ENCODE data around the gene HCFC1R1.
A peak's percentile ranks its signal among the peaks of the same experiment; 100 is the strongest.

The HCFC1R1 gene

DNA sequence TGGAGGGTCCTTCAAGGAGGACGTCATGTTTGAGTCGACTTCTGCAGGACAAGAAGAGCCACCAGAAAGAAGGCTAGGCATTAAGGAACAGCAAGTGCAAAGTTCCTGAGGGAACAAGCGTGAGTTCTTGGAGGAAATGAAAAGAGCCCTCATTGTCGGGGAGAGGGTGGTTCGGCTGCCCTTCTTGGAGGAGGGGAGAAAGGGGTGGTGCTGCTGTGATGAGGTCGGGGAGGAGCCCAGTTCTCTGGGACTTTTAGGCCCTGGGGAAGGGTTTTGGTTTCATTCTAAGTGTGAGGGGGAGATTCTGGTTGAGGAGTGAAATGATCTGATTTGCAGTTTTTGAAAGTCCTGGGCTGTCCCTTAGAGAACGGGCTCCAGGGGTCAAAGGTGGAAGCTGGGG lies 8.9 kb upstream of the HCFC1R1 start:
- H3K9me3 ChIP-seq (ENCODE audit: control insufficient read depth in 2 of 2, low read length in 2 of 2), result no peaks in the 10 kb centered on the region
- no peaks in the 10 kb centered on the region for H3K36me3 ChIP-seq (ENCODE audit: control insufficient read depth in 2 of 2, insufficient read depth in 2 of 2, low read length in 2 of 2)
- H3K27ac ChIP-seq (ENCODE audit: low read length), result no peak overlapping the region
- H3K4me1 ChIP-seq (ENCODE audit: control insufficient read depth, insufficient read depth, low read length), result peaks cover 13% of the 10 kb centered on the region
- H3K27me3 ChIP-seq (ENCODE audit: control insufficient read depth in 1 of 2, insufficient read depth in 2 of 2, low read length in 2 of 2), result peaks cover 64 to 69% of the 10 kb centered on the region in 2 donors
- H3K9ac ChIP-seq (ENCODE audit: low read length in 2 of 2), result no peak overlapping the region
- H3K4me3 ChIP-seq (ENCODE audit: low read length in 2 of 2), result no peak overlapping the region

DNA sequence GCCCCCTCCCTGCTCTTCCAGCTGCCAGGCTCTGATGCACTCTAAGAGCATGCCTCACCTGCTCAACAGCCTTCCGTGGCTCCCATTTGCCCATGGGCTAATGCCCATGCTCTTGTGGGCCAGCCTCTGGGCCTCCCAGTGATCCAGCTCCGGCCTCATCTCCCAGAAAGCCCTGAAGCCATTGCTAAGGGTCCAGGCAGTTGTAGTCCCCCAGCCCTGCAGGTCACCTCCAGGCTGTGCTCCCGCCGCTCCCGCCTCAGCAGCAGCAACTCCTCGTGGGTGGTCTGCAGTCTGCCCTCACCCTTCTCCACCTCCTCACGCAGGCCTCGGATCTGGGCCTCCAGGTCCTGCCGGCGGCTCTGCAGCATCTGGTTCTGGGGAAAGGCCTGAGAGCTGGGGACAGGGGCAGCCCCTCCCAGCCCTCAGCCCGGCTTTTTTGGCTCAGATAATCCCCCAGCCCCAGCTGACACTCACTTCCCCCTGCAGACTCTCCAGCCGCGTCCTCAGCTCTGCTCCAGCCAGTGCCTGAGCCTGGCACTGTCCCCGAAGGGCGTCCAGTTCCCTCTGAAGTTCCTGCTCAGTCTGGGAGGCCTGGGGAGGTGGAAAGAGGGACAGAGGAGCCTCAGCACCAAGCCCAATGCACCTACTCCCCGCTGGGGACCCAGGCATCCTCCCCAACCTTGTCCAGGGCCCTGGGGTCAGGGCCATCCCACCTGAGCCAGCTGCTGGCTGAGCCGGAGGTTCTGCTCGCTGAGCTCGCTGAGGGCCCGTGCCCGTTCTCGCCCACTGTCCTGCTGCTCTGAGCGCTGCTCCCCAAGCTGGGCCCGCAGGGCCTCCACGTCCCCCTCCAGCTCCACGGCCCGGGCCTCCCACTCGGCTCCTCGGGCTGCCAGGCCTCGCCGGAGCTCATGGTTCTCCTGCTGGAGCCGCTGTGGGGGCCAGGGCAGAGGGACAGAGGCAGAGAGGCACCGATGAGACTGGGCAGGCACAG lies 6.8 kb upstream of the HCFC1R1 start:
- Histone ChIP-seq H3K27me3 (ENCODE audit: control insufficient read depth in 1 of 2, insufficient read depth in 2 of 2, low read length in 2 of 2) (peaks cover 45 to 53% of the 10 kb centered on the region in 2 donors), H3K27ac (ENCODE audit: low read length) (no peak overlapping the region), H3K4me3 (ENCODE audit: low read length in 2 of 2) (no peak overlapping the region), H3K9ac (ENCODE audit: low read length in 2 of 2) (no peak overlapping the region), H3K36me3 (ENCODE audit: control insufficient read depth in 2 of 2, insufficient read depth in 2 of 2, low read length in 2 of 2) (peaks cover 9 to 11% of the 10 kb centered on the region in 2 donors), H3K4me1 (ENCODE audit: control insufficient read depth, insufficient read depth, low read length) (peaks cover 13% of the 10 kb centered on the region), H3K9me3 (ENCODE audit: control insufficient read depth in 2 of 2, low read length in 2 of 2) (no peaks in the 10 kb centered on the region)

DNA sequence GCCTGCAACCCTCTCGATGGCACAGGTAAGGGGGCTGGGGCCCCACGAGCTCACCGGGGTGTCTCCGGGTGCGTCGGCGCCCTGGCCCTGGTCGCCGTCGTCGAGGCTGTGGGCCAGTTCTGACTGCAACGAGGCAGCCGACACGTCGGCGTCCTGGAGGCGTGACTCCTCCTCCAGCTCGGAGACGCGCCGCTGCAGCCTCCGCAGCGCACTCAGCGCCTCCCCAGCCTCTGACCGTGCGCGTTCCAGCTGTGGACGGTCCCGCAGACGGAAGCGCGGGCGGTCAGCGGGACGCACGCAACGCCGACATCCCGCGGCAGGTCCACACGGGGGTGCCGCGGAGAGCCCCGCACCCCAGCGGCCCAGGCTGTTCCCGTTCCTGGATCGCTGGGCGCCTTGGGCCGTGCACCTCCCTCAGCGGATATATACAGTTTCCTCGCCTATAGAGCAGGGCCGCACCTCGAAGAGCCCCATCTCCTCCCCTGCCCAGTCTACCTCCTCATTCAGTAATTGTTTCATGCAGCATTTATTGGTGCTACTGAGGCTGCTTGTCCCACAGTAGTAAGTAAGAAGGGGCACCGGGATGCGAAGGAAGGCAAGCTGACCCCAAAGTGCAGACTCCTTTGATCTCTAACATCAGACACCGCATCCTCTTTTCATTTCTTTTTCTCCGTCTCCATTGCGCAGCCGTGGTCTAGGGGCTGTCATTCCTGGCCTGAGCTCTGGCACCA lies 5.9 kb upstream of the HCFC1R1 start:
- Histone ChIP-seq H3K27me3 (ENCODE audit: control insufficient read depth in 1 of 2, insufficient read depth in 2 of 2, low read length in 2 of 2) (peaks cover 40 to 46% of the 10 kb centered on the region in 2 donors), H3K4me3 (ENCODE audit: low read length in 2 of 2) (peak overlapping the region in 1 of 2 donors; percentile 44), H3K9ac (ENCODE audit: low read length in 2 of 2) (no peak overlapping the region), H3K9me3 (ENCODE audit: control insufficient read depth in 2 of 2, low read length in 2 of 2) (no peaks in the 10 kb centered on the region), H3K36me3 (ENCODE audit: control insufficient read depth in 2 of 2, insufficient read depth in 2 of 2, low read length in 2 of 2) (peaks cover 9 to 11% of the 10 kb centered on the region in 2 donors), H3K27ac (ENCODE audit: low read length) (no peak overlapping the region), H3K4me1 (ENCODE audit: control insufficient read depth, insufficient read depth, low read length) (peaks cover 13% of the 10 kb centered on the region)

DNA sequence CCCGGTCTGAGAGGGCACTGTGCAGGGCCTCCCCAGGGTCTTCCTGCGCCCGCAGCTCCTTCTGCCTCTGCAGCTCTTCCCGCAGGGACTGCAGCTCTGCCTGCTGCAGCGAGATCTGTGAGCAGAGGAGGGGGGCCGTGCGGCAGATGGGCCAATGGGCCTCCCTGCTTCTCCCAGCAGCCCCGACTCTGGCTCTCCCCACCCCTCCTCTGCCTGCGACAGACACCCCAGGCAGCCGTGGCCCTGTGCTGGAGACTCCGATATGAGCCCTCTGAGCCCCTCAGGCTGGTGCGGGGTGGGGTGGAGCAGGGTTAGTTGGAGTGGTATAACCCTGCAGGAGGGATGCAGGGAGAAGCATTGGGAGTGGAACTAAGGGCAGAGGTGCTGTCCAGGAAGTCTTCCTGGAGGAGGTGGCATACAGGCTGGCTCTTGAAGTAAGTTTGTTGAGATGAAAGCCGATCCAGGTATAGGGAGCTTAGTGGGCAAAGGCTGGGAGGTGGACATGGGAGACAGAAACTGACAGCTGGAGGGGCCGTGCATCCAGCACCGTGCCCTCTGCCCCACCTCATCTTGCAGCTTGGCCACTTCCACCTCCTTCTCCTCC lies 5.1 kb upstream of the HCFC1R1 start:
- Histone ChIP-seq H3K27me3 (ENCODE audit: control insufficient read depth in 1 of 2, insufficient read depth in 2 of 2, low read length in 2 of 2) (peaks cover 38 to 40% of the 10 kb centered on the region in 2 donors), H3K36me3 (ENCODE audit: control insufficient read depth in 2 of 2, insufficient read depth in 2 of 2, low read length in 2 of 2) (peaks cover 9 to 11% of the 10 kb centered on the region in 2 donors), H3K9ac (ENCODE audit: low read length in 2 of 2) (no peak overlapping the region), H3K9me3 (ENCODE audit: control insufficient read depth in 2 of 2, low read length in 2 of 2) (no peaks in the 10 kb centered on the region), H3K4me3 (ENCODE audit: low read length in 2 of 2) (peak overlapping the region in 1 of 2 donors; percentile 8), H3K27ac (ENCODE audit: low read length) (no peak overlapping the region), H3K4me1 (ENCODE audit: control insufficient read depth, insufficient read depth, low read length) (peaks cover 13% of the 10 kb centered on the region)

DNA sequence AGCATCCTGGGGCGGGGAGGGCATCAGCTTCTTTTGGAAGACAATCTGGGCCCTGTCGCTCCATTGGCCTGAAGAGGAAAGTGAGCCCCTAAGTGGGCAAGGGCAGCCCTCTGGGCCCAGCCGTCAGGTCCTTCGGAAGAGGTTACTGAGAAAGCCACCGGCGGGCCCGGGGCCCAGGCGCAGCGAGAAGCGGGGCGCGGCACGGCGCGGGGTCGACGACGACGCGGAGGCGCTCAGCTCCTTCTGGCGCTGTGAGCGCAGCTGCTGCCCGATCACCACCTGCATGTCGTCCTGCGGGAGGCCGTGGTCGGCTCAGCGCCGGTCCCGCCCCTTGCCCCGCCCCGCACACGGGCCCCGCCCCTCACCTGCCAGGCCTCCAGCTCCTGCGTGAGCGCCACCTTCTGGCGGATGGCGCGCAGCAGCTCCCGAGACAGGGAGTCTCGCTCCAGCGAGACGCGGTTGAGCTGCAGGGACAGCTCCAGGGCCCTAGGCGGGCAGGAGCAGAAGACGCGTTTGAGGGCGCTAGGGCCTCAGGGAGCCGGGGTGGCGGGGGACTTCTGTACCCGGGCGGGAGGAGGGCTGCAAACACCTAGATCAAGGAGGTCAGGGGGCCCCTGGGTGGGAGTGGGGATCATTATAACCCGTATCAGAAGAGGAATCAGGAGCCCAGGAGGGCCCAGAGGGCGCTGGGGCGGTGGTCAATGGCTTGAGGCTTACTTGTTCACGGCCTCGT lies 4.4 kb upstream of the HCFC1R1 start:
- no peak overlapping the region for H3K27ac ChIP-seq (ENCODE audit: low read length)
- no peak overlapping the region for H3K9ac ChIP-seq (ENCODE audit: low read length in 2 of 2)
- no peaks in the 10 kb centered on the region for H3K9me3 ChIP-seq (ENCODE audit: control insufficient read depth in 2 of 2, low read length in 2 of 2)
- H3K36me3 ChIP-seq (ENCODE audit: control insufficient read depth in 2 of 2, insufficient read depth in 2 of 2, low read length in 2 of 2), result peaks cover 9 to 11% of the 10 kb centered on the region in 2 donors
- peak overlapping the region in 1 of 2 donors; percentile 8 for H3K4me3 ChIP-seq (ENCODE audit: low read length in 2 of 2)
- H3K4me1 ChIP-seq (ENCODE audit: control insufficient read depth, insufficient read depth, low read length), result peaks cover 20% of the 10 kb centered on the region
- peaks cover 33 to 35% of the 10 kb centered on the region in 2 donors for H3K27me3 ChIP-seq (ENCODE audit: control insufficient read depth in 1 of 2, insufficient read depth in 2 of 2, low read length in 2 of 2)

DNA sequence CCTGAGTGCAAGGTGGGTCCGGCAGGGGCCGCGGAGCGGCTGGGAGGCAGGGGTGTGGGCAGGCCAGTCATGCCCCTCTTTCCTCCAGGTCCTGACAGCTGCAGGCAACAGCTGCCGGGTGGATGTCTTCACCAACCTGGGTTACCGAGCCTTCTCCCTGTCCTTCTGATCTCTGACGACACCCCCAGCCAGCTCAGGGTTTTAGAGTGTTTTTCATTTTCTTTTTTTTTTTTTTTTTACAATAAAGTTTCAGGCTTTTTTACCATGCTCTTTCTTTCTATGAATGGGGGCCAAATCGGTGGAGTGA lies 3.7 kb upstream of the HCFC1R1 start:
- H3K27me3 ChIP-seq (ENCODE audit: control insufficient read depth in 1 of 2, insufficient read depth in 2 of 2, low read length in 2 of 2), result peaks cover 32 to 33% of the 10 kb centered on the region in 2 donors
- H3K9me3 ChIP-seq (ENCODE audit: control insufficient read depth in 2 of 2, low read length in 2 of 2), result no peaks in the 10 kb centered on the region
- H3K4me3 ChIP-seq (ENCODE audit: low read length in 2 of 2), result no peak overlapping the region
- H3K9ac ChIP-seq (ENCODE audit: low read length in 2 of 2), result no peak overlapping the region
- H3K4me1 ChIP-seq (ENCODE audit: control insufficient read depth, insufficient read depth, low read length), result peaks cover 27% of the 10 kb centered on the region
- no peak overlapping the region for H3K27ac ChIP-seq (ENCODE audit: low read length)
- peaks cover 9 to 11% of the 10 kb centered on the region in 2 donors for H3K36me3 ChIP-seq (ENCODE audit: control insufficient read depth in 2 of 2, insufficient read depth in 2 of 2, low read length in 2 of 2)

DNA sequence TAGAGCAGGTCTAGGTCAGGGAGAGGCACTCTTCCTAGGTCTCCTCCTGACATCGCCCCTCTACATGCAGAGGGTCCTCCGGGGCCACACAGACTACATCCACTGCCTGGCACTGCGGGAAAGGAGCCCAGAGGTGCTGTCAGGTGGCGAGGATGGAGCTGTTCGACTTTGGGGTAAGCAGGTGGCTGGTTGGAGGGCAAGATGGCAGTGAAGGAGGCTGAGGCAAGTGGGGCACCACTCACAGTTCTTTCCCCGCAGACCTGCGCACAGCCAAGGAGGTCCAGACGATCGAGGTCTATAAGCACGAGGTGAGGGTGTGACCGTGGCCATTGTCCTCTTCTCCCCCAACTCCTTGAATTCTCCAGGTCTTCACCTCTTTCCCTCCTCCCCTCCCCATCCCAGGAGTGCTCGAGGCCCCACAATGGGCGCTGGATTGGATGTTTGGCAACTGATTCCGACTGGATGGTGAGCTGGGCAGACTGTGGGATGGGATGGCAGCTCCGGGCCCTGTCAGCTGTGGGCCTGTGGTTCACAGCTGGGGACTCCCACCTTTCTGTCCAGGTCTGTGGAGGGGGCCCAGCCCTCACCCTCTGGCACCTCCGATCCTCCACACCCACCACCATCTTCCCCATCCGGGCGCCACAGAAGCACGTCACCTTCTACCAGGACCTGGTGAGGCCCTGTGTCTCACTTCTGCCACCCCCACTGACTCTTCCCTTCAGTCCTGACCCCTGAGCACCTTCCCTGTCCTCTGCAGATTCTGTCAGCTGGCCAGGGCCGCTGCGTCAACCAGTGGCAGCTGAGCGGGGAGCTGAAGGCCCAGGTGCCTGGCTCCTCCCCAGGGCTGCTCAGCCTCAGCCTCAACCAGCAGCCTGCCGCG lies 3.1 kb upstream of the HCFC1R1 start:
- Histone ChIP-seq H3K9ac (ENCODE audit: low read length in 2 of 2) (no peak overlapping the region), H3K27ac (ENCODE audit: low read length) (no peak overlapping the region), H3K9me3 (ENCODE audit: control insufficient read depth in 2 of 2, low read length in 2 of 2) (no peaks in the 10 kb centered on the region), H3K4me1 (ENCODE audit: control insufficient read depth, insufficient read depth, low read length) (peaks cover 33% of the 10 kb centered on the region), H3K36me3 (ENCODE audit: control insufficient read depth in 2 of 2, insufficient read depth in 2 of 2, low read length in 2 of 2) (peaks cover 9 to 11% of the 10 kb centered on the region in 2 donors), H3K27me3 (ENCODE audit: control insufficient read depth in 1 of 2, insufficient read depth in 2 of 2, low read length in 2 of 2) (peaks cover 28% of the 10 kb centered on the region in 2 donors), H3K4me3 (ENCODE audit: low read length in 2 of 2) (no peak overlapping the region)

DNA sequence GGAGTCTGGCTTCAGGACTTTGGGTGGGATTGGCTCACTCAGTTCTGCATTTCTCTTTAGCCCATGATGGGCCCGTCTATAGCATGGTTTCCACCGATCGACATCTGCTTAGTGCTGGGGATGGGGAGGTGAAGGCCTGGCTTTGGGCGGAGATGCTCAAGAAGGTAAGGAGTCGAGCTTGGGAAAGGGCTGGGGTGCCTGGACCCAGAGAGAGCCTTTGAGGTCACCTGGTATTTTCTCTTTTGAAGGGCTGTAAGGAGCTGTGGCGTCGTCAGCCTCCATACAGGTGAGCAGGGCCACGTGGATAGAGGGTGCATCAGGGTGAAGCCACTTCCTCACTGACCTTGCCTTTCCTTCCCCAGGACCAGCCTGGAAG lies 2.2 kb upstream of the HCFC1R1 start:
- Histone ChIP-seq H3K27me3 (ENCODE audit: control insufficient read depth in 1 of 2, insufficient read depth in 2 of 2, low read length in 2 of 2) (peaks cover 22 to 23% of the 10 kb centered on the region in 2 donors), H3K9me3 (ENCODE audit: control insufficient read depth in 2 of 2, low read length in 2 of 2) (no peaks in the 10 kb centered on the region), H3K4me1 (ENCODE audit: control insufficient read depth, insufficient read depth, low read length) (peaks cover 42% of the 10 kb centered on the region), H3K27ac (ENCODE audit: low read length) (no peak overlapping the region), H3K9ac (ENCODE audit: low read length in 2 of 2) (no peak overlapping the region), H3K36me3 (ENCODE audit: control insufficient read depth in 2 of 2, insufficient read depth in 2 of 2, low read length in 2 of 2) (peaks cover 9 to 11% of the 10 kb centered on the region in 2 donors), H3K4me3 (ENCODE audit: low read length in 2 of 2) (no peak overlapping the region)

DNA sequence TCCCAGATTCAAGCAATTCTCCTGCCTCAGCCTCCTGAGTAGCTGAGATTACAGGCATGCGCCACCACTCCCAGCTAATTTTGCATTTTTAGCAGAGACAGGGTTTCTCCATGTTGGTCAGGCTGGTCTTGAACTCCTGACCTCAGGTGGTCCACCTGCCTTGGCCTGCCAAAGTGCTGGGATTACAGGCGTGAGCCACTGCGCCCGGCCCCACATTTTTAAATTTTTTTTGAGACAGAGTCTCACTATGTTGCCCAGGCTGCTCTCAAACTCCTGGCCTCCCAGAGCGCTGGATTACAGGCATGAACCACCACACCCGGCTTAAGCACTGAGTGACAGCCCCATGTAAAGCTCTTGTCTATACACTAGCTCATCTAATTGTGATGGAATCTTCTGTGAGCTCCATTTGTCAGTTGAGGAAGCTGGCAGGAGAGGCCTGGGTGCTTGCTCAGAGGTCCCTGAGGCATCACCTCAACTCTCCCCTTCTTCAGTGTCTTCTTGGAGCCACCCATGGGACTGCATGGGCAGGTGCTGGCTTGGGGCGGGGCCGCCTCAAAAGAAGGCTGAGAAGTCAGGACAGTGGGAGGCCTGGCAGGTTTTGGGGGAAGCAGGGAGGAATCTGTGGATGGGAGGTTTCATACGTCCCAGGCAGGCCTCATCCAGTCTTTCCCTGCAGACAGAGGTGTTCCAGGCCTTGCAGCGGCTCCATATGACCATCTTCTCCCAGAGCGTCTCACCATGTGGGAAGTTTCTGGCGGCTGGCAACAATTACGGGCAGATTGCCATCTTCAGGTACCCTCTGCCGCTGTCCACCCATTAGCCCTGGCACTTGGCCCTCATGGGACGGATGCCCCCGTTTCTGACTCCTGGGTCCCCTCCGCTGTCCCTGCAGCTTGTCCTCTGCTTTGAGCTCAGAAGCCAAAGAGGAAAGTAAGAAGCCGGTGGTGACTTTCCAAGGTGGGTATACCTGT lies 1.6 kb upstream of the HCFC1R1 start:
- H3K27ac ChIP-seq (ENCODE audit: low read length), result no peak overlapping the region
- no peaks in the 10 kb centered on the region for H3K9me3 ChIP-seq (ENCODE audit: control insufficient read depth in 2 of 2, low read length in 2 of 2)
- no peak overlapping the region for H3K9ac ChIP-seq (ENCODE audit: low read length in 2 of 2)
- H3K4me1 ChIP-seq (ENCODE audit: control insufficient read depth, insufficient read depth, low read length), result peaks cover 48% of the 10 kb centered on the region
- H3K4me3 ChIP-seq (ENCODE audit: low read length in 2 of 2), result no peak overlapping the region
- H3K36me3 ChIP-seq (ENCODE audit: control insufficient read depth in 2 of 2, insufficient read depth in 2 of 2, low read length in 2 of 2), result peaks cover 9 to 11% of the 10 kb centered on the region in 2 donors
- peaks cover 15 to 16% of the 10 kb centered on the region in 2 donors for H3K27me3 ChIP-seq (ENCODE audit: control insufficient read depth in 1 of 2, insufficient read depth in 2 of 2, low read length in 2 of 2)
